Adrenal gland (tissue), 12 donors: ENCODE data around the gene GDAP1L1. TPM values are rescaled to one million over a fixed set of nuclear protein-coding genes. Genes with fewer than 3 reads are reported as not detected.

Source experiments
- DNase-seq, 7 donors: peaks; one replicate each; pipeline ENCODE4 v3.0.0-alpha.2; 2019 to 2020
- H3K27ac ChIP-seq, 5 donors: fragments of 200-600 bp; sonication (generic) in 4 of 5; 1 replicate in 3 of 5; 2 replicates in 2 of 5; pipeline versions ENCODE4 v1.5.1 to v1.8.0; 2016 to 2020; ENCODE audit warnings: mild to moderate bottlenecking in 1 of 5
- H3K27me3 ChIP-seq: fragments of 200-600 bp; 2 replicates; pipeline ENCODE4 v1.8.0; 2021
- H3K36me3 ChIP-seq, 2 donors: fragments of 200-600 bp; replicated peaks in 1 of 2; 1 replicate in 1 of 2; 2 replicates in 1 of 2; pipeline versions ENCODE4 v1.5.1 to v1.8.0; 2018 to 2022
- H3K4me1 ChIP-seq, 2 donors: fragments of 200-600 bp; replicated peaks in 1 of 2; 1 replicate in 1 of 2; 2 replicates in 1 of 2; pipeline versions ENCODE4 v1.5.1 to v1.8.0; 2018 to 2021
- H3K4me3 ChIP-seq, 4 donors: fragments of 200-600 bp; sonication (generic) in 3 of 4; one replicate each; pipeline ENCODE4 v1.5.1; 2016 to 2018
- H3K9me3 ChIP-seq, 3 donors: fragments of 200-600 bp; sonication (generic) in 1 of 3; replicated peaks in 1 of 3; 1 replicate in 2 of 3; 2 replicates in 1 of 3; pipeline versions ENCODE4 v1.5.1 to v1.8.0; 2016 to 2021
- POLR2A ChIP-seq, 2 donors: fragments of 450-650 bp; IDR thresholded peaks; one replicate each; pipeline ENCODE4 v1.6.1; 2017; ENCODE audit warnings: antibody characterized with exemption in 2 of 2, mild to moderate bottlenecking in 2 of 2, moderate library complexity in 1 of 2
- WGBS, 4 donors: extraction: QIAGEN DNeasy Blood & Tissue Kit in 2 of 4; methylation state at CpG; one replicate each; pipeline versions ENCODE4 v1.1.5 to v1.1.7; 2013 to 2017; 5-methylcytosine and 5-hydroxymethylcytosine counted together
- intact Hi-C, 2 donors: fragments of 100-400 bp; cut with DNase I; formaldehyde crosslinking; loops; one replicate each; pipeline versions ENCODE4 v1.14.1 to v1.15.0; 2022 to 2023
- polyA plus RNA-seq, 3 donors: library from polyadenylated mRNA; stranded (reverse); fragments of 200-250 nt in 2 of 3; fragments of 350-450 nt in 1 of 3; fragmentation: Illumina TruSeq in 1 of 3; extraction: RNeasy Lipid Tissue Mini Kit (QIAGEN cat#74804) in 1 of 3; gene quantifications; one replicate each; pipeline ENCODE4 v1.2.3, GENCODE V29; 2013 to 2014
- total RNA-seq, 9 donors: library from RNA; depleted of rRNA in 4 of 9; stranded (reverse); fragments of >200 nt in 4 of 9; fragments of 120-200 nt in 1 of 9; fragmentation: NEBNext Ultra II Directional in 1 of 9; extraction: Animal tissue kit (Norgen Biotek cat#: 25700) in 1 of 9; gene quantifications; one replicate each; pipeline versions ENCODE4 v1.1.0 to v1.2.4, GENCODE V29; 2013 to 2023
- TF ChIP-seq, protein P1 (sequence below), 6 experiments: fragments of 450-650 bp in 4 of 6; fragments of 200-600 bp in 2 of 6; sonication (generic) in 1 of 6; IDR thresholded peaks; 1 replicate in 5 of 6; 2 replicates in 1 of 6; pipeline versions ENCODE4 v1.5.1 to v1.8.0; 2016 to 2021; ENCODE audit warnings: antibody characterized with exemption in 6 of 6, mild to moderate bottlenecking in 2 of 6, moderate library complexity in 1 of 6
- donor health status: healthy with polysubstance abuse.
- donor health status: Bipolar disorder and iron deficiency.
- donor health status: DM: yes; HTN: yes; CAD: no.
- donor health status: DM: no; HTN: no; CAD: no.
- donor health status: DM: no; HTN: no; CAD: no.
- donor health status: DM: yes; HTN: yes; CAD: no.

The GDAP1L1 gene
- total and polyA plus RNA-seq, 12 donors: 0.51 to 8.0 (median 1.4) TPM

DNA sequence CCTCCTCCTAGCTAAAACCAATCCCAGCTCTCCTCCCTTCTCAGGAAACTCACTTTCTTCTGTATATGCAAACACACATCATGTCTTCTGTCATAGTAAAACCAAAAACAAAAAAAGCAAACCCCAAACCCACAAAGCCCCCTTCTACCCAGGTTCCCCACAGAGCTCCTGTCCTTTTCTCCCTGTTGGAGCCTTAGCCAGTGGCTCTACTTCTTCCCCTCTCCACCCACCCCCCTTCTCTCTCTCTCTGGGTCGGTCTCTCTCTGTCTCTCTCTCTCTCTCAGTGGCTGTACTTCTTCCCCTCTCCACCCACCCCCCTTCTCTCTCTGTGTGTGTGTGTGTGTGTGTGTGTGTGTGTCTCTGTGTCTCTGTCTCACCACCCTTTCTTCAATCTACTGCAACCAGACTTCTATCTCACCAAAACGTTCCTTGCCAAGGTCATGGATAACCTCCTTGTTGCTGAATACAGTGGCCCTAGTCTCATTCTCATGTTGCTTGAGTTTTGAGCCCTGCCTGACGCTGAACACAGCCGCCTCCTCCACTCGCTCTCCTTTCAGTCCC lies 27.9 kb upstream of the GDAP1L1 start:
- TF ChIP-seq, protein P1, sequence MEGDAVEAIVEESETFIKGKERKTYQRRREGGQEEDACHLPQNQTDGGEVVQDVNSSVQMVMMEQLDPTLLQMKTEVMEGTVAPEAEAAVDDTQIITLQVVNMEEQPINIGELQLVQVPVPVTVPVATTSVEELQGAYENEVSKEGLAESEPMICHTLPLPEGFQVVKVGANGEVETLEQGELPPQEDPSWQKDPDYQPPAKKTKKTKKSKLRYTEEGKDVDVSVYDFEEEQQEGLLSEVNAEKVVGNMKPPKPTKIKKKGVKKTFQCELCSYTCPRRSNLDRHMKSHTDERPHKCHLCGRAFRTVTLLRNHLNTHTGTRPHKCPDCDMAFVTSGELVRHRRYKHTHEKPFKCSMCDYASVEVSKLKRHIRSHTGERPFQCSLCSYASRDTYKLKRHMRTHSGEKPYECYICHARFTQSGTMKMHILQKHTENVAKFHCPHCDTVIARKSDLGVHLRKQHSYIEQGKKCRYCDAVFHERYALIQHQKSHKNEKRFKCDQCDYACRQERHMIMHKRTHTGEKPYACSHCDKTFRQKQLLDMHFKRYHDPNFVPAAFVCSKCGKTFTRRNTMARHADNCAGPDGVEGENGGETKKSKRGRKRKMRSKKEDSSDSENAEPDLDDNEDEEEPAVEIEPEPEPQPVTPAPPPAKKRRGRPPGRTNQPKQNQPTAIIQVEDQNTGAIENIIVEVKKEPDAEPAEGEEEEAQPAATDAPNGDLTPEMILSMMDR (IDR thresholded peaks at IDR 0.05): no peak
- TF ChIP-seq POLR2A (IDR thresholded peaks at IDR 0.05): no peak
- 61 to 64% (median 62%) methylated on average over 5 of the region's 5 CpGs for WGBS, 4 donors
- Histone ChIP-seq H3K27ac (no peak overlapping the region), H3K27me3 (no peaks in the 10 kb centered on the region), H3K36me3 (no peaks in the 10 kb centered on the region), H3K9me3 (no peaks in the 10 kb centered on the region), H3K4me3 (no peak overlapping the region), H3K4me1 (no peaks in the 10 kb centered on the region)
- intact Hi-C loops: loop anchor here (5.0 kb wide), 3 partner anchors 93 to 248 kb away; partner anchors contain the start of gene FITM2 (in 1 of the 2)
- no peak for DNase-seq

DNA sequence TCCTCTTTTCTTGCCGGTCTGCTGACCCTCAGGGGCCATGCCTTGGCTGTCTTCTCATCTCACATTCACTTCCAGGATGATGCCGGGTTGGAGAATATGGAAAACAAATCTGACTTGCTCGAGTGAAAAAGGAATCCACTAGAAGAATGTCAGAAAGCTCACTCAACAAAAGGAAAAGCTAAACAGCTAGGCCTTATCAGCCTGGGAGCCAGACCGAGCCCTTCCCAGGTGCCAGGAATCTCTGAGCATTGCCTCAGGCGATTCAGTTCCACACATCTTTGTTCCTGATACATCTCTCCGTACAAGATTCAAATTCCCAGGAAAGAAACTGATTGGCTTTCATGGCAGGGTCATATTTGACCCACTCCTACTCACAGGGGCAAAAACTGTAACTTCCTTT lies 27.3 kb upstream of the GDAP1L1 start:
- no peak for DNase-seq
- H3K27me3 ChIP-seq: no peaks in the 10 kb centered on the region
- no peak overlapping the region for H3K4me3 ChIP-seq
- no peak overlapping the region for H3K27ac ChIP-seq
- no peaks in the 10 kb centered on the region for H3K9me3 ChIP-seq
- no peaks in the 10 kb centered on the region for H3K4me1 ChIP-seq
- H3K36me3 ChIP-seq: no peaks in the 10 kb centered on the region
- TF ChIP-seq POLR2A (IDR thresholded peaks at IDR 0.05): no peak
- TF ChIP-seq, protein P1 (IDR thresholded peaks at IDR 0.05): no peak
- 68 to 75% (median 70%) methylated on average over 6 of the region's 6 CpGs for WGBS, 4 donors
- intact Hi-C loops: loop anchor here (5.0 kb wide), 3 partner anchors 93 to 248 kb away; partner anchors contain the start of gene FITM2 (in 1 of the 2)

DNA sequence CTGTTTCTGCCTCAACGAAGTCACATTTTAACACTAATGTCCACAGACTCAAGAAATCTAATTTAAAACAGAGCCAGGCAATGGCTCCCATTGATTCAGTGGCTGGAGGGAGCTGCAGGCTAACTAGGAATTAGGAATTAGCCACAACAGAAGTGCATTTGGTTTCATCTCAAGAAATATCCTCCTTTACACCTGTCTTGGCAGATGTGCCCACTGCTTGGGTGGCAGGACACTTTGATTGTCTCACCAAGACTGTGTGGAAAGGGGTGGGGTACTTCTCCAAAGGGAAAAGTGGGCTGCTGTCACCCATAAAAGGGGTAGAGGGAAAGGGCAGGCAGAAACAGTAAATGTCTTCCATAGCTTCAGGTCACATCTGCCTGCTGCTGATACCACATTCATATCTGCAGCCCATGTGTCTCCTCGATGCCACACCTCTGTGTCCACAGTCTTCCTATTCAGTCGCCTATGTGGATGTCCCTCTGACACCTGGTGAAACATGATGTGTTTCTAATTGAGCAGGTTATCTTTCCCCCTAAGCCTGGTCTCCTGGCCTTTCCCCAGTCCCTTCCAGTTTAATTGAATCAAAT lies 25.6 kb upstream of the GDAP1L1 start:
- no peaks in the 10 kb centered on the region for H3K27me3 ChIP-seq
- no peak overlapping the region for H3K4me3 ChIP-seq
- intact Hi-C loops: no loop called here
- no peak for TF ChIP-seq POLR2A (IDR thresholded peaks at IDR 0.05)
- TF ChIP-seq, protein P1 (IDR thresholded peaks at IDR 0.05): no peak
- no peaks in the 10 kb centered on the region for H3K4me1 ChIP-seq
- no peak for DNase-seq
- H3K36me3 ChIP-seq: no peaks in the 10 kb centered on the region
- H3K9me3 ChIP-seq: no peaks in the 10 kb centered on the region
- no peak overlapping the region for H3K27ac ChIP-seq
- WGBS, 4 donors: 78 to 94% (median 89%) methylated on average over 3 of the region's 3 CpGs

DNA sequence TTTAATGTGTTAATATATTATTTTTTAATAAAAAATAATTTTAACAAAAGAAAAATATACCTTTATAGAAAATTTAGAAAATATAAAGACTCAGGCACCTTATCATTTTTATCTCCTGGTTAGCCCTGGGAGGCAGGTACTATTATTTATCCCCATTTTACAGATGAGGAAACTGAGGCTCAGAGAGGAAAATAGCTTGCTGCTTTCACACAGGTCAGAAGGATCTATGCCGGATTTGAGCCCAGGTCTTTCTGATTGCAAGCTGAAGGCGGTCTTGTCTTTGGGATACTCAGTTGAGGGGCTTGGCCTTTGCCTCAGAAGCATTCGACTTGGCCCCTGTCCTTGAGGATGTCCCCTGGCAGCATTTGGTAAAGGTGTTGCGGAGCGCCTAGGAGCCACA lies 25.1 kb upstream of the GDAP1L1 start:
- DNase-seq: no peak
- H3K27me3 ChIP-seq: no peaks in the 10 kb centered on the region
- no peak overlapping the region for H3K4me3 ChIP-seq
- H3K9me3 ChIP-seq: no peaks in the 10 kb centered on the region
- H3K27ac ChIP-seq: no peak overlapping the region
- intact Hi-C loops: no loop called here
- no peaks in the 10 kb centered on the region for H3K36me3 ChIP-seq
- no peak for TF ChIP-seq POLR2A (IDR thresholded peaks at IDR 0.05)
- TF ChIP-seq, protein P1 (IDR thresholded peaks at IDR 0.05): no peak
- WGBS, 4 donors: 86 to 97% (median 88%) methylated on average over 5 of the region's 5 CpGs
- no peaks in the 10 kb centered on the region for H3K4me1 ChIP-seq
